ENCODE measurements around the gene EEF1A2. TPM values are rescaled to one million over a fixed set of nuclear protein-coding genes. Genes with fewer than 3 reads are reported as not detected.

Gene EEF1A2
- polyA plus RNA-seq, 4 donors: 1.3 to 3.0 (median 1.8) TPM

GRCh38 chr20:63440366-63440955 lies 58.4 kb downstream of the EEF1A2 start:
- no peak for DNase-seq (ENCODE audit: low read depth in 4 of 4, low spot score in 2 of 4)

- no peak for DNase-seq (ENCODE audit: low read depth in 4 of 4, low spot score in 2 of 4)
Observed at GRCh38 chr20:63439866-63440265, 59.0 kb downstream of the EEF1A2 start.

- DNase-seq (ENCODE audit: low read depth in 4 of 4, low spot score in 2 of 4): no peak
Observed at GRCh38 chr20:63438121-63438520, 60.8 kb downstream of the EEF1A2 start.

Other genes starting within 250 kb of the EEF1A2 start
- gene NKAIN4, start 244.6 kb downstream of the EEF1A2 start, polyA plus RNA-seq (ENCODE audit: insufficient read length in 4 of 4): 10 to 100 TPM; 25.4 to 42.2 (median 40.8) TPM
- 10 to 100 TPM; 53.9 to 90.8 (median 73.9) TPM for gene ARFGAP1, start 226.3 kb downstream of the EEF1A2 start, polyA plus RNA-seq (ENCODE audit: insufficient read length in 4 of 4)
- gene COL20A1, start 205.9 kb downstream of the EEF1A2 start, polyA plus RNA-seq (ENCODE audit: insufficient read length in 4 of 4): 1 to 10 TPM in 1 of 4 donors, under 1 TPM in 3; 0.69 to 1.2 (median 0.94) TPM
- 10 to 100 TPM in 2 of 4 donors, 1 to 10 TPM in 2; 5.6 to 29.6 (median 12.3) TPM for gene CHRNA4, start 137.7 kb downstream of the EEF1A2 start, polyA plus RNA-seq (ENCODE audit: insufficient read length in 4 of 4)
- 1 to 10 TPM; 3.7 to 9.6 (median 5.5) TPM for gene KCNQ2, start 26.4 kb downstream of the EEF1A2 start, polyA plus RNA-seq (ENCODE audit: insufficient read length in 4 of 4)
- gene PPDPF, start 21.7 kb upstream of the EEF1A2 start, polyA plus RNA-seq (ENCODE audit: insufficient read length in 4 of 4): 100 to 1,000 TPM; 118 to 425 (median 326) TPM
- 1 to 10 TPM in 2 of 4 donors, under 1 TPM in 2; 0.30 to 1.3 (median 0.98) TPM for gene PTK6, start 38.3 kb upstream of the EEF1A2 start, polyA plus RNA-seq (ENCODE audit: insufficient read length in 4 of 4)
- gene SRMS, start 48.7 kb upstream of the EEF1A2 start, polyA plus RNA-seq (ENCODE audit: insufficient read length in 4 of 4): under 1 TPM in 3 of 4 donors, not detected in 1; 0.11 to 0.33 (median 0.30) TPM
- gene FNDC11, start 55.1 kb upstream of the EEF1A2 start, polyA plus RNA-seq (ENCODE audit: insufficient read length in 4 of 4): 1 to 10 TPM in 3 of 4 donors, under 1 TPM in 1; 0.99 to 2.1 (median 1.6) TPM
- 10 to 100 TPM; 10.8 to 17.0 (median 13.8) TPM for gene HELZ2, start 75.2 kb upstream of the EEF1A2 start, polyA plus RNA-seq (ENCODE audit: insufficient read length in 4 of 4)
- 10 to 100 TPM in 3 of 4 donors, 1 to 10 TPM in 1; 8.2 to 14.0 (median 12.5) TPM for gene GMEB2, start 128.0 kb upstream of the EEF1A2 start, polyA plus RNA-seq (ENCODE audit: insufficient read length in 4 of 4)
- 10 to 100 TPM; 25.4 to 44.1 (median 33.6) TPM for gene STMN3, start 154.3 kb upstream of the EEF1A2 start, polyA plus RNA-seq (ENCODE audit: insufficient read length in 4 of 4)
- 10 to 100 TPM; 14.0 to 26.9 (median 19.3) TPM for gene RTEL1, start 159.2 kb upstream of the EEF1A2 start, polyA plus RNA-seq (ENCODE audit: insufficient read length in 4 of 4)
- gene TNFRSF6B, start 197.6 kb upstream of the EEF1A2 start, polyA plus RNA-seq (ENCODE audit: insufficient read length in 4 of 4): 1 to 10 TPM; 1.6 to 3.8 (median 2.9) TPM
- gene ARFRP1, start 208.9 kb upstream of the EEF1A2 start, polyA plus RNA-seq (ENCODE audit: insufficient read length in 4 of 4): 10 to 100 TPM; 33.5 to 40.8 (median 36.9) TPM
- gene ZGPAT, start 209.0 kb upstream of the EEF1A2 start, polyA plus RNA-seq (ENCODE audit: insufficient read length in 4 of 4): 10 to 100 TPM; 15.1 to 27.6 (median 23.7) TPM
- gene LIME1, start 237.6 kb upstream of the EEF1A2 start, polyA plus RNA-seq (ENCODE audit: insufficient read length in 4 of 4): 10 to 100 TPM in 3 of 4 donors, 1 to 10 TPM in 1; 3.4 to 17.9 (median 12.8) TPM
- 100 to 1,000 TPM in 3 of 4 donors, 10 to 100 TPM in 1; 74.0 to 144 (median 117) TPM for gene SLC2A4RG, start 240.7 kb upstream of the EEF1A2 start, polyA plus RNA-seq (ENCODE audit: insufficient read length in 4 of 4)

Measured in left renal cortex interstitium (tissue), 4 donors.